SKM-1 treated with dmso at 0.1 percent for 144 hours (cell line): Measurements from ENCODE around the gene TPBGL.
A peak's percentile ranks its signal among the peaks of the same experiment; 100 is the strongest.
"Not testable (repeated sequence)": the region's sequence is repeated elsewhere in the genome, so short reads cannot be mapped to it uniquely, and the experiment has no call there.

ENCODE experiments used
- DNase-seq: peaks from one replicate; lab custom pipeline; 2025; ENCODE audit not compliant: unreplicated experiment; lab: John Stamatoyannopoulos, UW

Gene TPBGL

DNA sequence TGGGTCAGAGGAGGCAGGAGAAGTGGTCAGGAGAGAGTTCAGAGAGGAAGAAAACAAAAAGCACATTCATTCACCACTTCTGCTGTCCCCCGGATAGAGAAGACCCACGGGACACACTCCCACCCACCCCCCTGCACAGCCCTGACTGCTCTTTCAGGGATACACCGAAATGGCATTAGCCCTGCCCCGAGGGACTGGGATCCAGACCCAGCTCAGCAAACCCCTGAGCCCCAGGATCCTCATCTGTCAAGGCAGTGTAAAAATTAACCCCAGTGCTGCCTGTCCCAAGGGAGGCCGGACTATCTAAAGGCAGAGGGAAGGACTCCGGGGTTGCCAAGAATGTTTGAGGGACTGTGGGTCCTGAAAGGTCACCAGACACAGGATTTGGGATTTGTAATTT is 31.2 kb downstream of the TPBGL start:
- no peak for DNase-seq

DNA sequence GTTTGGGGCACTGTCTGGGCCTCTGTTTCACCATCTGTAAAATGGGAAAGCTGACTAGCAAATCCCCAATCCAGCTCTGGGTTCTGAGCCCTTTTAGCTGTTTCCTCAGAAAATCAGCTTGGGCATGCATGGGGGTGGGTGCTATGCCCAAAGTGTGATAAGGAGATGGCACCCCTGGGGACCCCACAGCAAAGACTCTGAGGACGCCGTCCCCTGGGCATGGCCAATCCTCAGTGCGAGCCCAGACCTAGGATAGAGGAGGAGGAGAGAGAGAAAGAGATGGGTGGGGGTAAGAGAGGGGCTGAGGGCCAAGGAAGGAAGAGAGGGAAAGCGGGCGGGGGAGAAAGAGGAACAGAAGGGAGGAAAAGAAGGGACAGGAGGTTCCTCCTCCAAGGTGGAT is 31.8 kb downstream of the TPBGL start:
- DNase-seq: no peak

DNA sequence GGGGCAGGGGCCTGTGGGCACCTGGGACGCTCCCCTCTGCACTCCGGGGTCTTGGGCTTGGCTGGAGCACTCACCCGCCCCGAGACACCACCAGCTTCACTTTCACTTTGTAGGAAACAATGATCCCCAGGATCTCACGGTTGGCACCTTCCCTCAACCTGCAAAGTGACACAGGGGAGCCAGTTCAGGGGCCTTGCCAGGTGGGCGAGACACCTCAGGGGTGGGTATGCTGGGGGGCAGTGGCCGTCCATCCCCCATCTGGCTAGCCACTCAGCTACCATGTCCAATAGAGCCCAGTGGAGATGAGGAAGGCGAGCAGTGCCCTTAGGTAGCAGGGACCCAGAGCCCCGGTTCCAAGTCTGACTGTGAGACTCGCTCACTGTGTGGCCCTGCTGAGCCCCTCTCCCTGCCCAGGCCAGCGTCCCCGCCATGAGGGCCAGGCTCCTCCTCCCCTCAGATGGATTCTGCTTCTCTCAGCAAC is 32.3 kb downstream of the TPBGL start:
- no peak for DNase-seq

DNA sequence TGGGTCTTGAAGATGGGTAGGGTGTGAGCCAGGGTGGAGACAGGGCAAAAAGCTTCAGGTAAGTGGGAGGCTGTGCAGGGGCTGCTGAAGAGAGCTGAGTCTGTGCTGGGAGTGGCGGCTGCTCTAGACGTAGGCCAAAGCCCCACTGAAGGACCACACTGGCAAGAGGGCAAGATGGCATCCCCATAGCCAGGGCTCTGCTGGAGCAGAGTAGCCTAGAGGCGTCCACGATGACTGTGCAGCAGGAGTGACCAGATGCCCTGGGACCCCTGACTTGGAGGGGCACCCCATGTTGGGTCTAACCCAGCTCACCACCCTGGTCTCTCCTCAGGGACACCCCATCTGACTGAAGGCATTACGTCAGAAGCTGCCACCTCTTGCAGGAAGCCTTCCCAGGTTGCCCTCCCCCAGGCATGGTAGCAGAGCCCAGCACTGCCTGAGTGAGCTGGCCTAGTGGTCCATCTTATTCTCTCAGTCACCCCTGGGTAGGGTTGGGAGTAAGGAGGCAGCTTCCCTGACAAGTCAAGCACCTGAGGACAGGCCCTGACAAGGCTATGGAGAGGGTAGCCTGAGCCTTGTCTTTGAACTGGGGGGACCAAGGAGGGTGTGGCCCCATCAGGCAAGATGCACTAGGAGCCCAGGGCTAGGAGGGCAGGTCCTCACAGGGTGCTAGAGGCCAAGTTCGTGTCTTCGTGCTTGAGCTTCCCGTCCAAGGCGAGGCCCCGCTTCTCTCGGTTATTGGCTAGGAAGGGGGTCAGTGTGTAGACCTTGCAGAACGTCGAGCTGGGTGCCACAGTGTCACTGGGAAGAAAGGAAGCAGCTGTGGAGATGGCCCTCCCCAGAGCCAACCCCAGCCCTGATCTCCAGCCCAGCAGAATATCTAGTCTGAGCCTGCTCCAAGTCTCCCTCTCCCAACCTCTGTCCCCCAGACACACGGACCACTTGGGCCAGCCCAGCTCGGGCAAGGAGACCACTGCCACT is 33.1 kb downstream of the TPBGL start:
- no peak for DNase-seq

DNA sequence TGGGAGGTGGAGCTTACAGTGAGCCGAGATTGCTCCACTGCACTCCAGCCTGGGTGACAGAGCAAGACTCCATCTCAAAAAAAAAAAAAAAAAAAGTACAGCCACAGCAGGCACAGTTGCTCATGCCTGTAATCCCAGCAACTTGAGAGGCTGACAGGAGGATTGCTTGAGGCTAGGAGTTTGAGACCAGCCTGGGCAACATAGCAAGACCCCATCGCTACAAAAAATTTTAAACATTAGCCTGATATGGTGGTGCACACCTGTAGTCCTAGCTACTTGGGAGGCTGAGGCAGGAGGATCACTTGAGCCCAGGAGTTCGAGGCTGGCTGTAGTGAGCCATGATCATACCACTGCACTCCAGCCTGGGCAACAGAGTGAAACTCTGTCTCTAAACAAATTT is 34.1 kb downstream of the TPBGL start:
- not testable (repeated sequence) for DNase-seq

DNA sequence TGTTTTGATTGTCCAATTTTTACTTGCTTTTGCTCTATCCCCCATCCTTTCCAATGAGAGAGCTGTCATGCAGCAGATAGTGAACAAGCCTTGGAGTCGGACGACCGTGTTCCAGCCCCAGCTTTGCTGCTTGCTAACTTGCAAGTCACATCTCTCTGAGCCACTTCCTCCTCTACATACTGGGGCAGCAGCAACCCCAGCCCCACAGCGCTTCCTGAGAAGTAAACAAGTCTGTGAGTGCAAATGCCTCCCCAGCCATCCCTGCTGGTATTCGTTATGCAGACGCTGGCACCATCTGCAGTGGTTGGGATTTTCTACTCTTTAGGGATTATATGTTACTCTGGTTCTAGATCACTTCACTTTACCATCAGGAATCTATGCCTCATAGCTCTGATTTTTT is 35.0 kb downstream of the TPBGL start:
- DNase-seq: no peak

DNA sequence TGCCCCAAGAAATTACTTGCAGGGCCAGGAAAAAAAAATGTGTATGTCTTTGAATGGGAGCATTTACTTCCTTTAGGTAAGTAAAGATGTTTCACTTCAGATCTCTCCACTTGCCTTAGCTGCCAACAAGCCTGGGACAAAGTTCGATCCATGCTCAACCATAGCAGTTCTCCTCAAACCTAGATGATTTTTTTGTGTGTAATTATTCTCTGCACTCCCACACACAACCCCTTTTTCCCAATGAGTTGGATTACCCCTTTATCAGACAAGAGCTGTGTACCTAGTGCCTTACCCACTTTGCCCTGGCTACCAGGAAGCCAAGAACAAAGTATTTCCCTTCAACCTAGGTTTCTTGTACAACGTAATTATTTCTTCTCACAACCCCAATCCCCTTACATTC is 35.6 kb downstream of the TPBGL start:
- DNase-seq: no peak

DNA sequence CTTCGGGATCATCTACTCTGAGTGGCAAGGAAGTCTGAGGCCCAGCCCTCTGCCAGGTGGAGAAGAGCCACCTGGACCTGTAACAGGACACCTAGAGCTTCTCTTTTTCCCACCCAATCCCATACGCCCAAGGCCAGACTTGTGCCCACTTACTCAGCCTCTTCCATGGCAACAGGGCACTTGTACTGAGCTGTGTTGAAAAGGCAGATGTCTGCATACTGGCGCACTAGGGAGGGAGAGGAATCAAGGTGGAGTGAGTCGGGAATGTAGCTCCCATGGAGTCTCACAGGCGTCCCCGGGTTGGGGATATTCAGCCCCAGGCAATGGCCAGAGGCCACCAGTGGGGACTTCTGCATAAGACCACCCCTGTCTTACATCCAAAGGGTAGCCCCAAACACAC is 36.1 kb downstream of the TPBGL start:
- no peak for DNase-seq

DNA sequence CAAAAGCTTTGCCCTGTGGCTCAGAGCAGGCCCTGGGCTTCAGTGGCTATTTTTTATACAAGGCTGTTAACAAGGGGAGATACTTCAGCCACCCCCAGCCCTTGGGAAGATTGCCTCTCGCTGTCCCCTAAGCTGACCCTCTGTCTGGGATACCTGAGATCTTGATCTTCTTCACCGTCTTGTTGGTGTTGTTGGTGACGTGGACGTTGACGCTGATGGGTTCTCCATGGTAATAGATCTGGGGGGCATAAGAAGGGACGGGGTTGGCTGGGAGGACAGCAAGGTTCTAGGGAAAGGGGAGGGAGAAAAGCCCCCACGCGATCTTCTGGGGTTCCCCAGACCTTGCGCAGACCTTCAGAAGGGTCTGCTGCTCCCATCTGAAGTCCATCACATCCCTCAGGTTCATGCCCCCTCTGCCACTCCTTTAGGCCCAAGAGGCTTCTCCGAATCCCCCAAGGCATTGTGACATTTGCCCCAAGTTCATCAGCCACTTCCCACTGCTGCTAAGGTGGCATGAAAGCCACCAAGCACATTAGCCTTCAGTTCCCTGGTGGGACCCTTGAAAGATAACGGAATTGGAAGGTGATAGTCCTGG is 36.7 kb downstream of the TPBGL start:
- no peak for DNase-seq

DNA sequence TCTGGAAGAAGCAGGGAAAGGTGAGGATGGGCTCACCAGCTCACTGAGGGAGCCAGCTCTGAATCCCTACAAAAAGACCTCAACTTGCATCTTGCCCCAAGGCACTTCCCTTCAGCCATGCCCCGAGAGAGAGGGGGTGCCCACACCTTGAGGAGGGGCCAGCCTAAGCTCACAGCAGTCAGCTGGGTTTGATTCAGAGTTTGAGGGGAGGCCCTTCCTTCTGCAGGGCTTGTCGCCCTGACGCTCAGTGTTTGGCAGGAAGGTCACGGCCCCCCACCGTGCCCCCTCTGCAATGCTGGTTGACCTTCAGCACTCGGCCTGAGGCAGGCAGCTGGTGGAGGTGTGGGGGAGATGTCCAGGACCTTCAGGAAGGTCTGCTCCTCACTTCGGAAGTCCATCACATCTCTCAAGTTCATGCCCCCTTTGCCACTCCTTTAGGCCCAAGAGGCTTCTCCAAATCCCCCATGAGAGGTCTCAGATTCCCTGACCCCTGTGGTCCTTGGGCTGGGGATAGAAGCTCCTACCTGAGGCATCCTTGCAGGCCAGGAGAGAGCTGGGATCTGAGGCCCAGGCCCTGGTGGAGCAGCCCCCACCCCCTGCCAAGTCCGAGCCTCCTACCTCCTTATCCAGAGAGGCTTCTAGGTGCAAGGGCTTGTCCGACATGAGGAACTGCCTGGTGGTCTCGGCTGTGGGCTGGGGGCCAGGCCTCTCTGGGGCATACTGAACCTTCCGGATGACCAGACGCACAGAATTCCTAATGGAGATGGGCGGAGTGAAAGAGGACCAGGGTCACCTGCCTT is 37.6 kb downstream of the TPBGL start:
- no peak for DNase-seq

DNA sequence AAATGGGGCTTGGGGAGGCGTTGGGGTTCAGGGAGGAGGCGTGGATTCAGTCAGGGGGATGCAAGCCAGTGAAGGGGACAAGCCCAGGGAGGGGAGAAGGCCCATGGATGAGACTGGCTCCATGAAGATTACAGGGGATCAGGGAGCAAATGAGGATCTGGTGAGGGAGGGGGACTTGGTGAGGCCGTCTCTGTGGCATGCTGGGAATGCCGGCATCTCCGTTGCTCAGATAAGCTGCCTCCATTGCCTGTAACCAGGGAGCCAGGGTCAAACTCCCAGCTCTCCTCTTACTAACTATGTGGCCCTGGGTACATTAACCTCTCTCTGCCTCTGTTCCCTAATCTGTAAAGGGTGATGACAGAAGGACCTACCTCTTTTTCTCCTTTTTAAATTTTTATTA is 38.7 kb downstream of the TPBGL start:
- DNase-seq: no peak

DNA sequence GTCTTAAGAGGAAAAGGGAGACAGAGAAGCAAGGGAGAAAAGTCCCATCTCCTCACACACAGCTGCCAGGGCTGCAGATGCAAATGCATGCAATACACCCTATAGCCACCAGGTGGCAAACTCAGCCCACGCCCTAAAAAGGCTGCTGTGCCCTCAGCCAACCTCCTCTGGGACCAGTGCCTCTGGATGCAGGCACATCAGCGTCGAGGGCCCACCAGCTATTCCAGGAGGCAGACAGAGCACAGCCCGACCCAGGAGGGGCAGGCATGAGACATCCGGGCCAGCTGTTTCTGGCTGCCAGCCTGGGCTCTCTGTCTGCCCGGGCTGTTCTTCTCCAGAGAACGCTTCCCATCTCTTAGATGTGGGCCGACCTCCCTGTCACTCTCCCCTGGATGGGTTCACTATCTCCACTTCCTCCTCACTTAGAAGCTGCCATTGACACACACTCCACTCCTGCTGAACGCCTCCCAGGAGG is 39.7 kb downstream of the TPBGL start:
- DNase-seq: peak; percentile 67

DNA sequence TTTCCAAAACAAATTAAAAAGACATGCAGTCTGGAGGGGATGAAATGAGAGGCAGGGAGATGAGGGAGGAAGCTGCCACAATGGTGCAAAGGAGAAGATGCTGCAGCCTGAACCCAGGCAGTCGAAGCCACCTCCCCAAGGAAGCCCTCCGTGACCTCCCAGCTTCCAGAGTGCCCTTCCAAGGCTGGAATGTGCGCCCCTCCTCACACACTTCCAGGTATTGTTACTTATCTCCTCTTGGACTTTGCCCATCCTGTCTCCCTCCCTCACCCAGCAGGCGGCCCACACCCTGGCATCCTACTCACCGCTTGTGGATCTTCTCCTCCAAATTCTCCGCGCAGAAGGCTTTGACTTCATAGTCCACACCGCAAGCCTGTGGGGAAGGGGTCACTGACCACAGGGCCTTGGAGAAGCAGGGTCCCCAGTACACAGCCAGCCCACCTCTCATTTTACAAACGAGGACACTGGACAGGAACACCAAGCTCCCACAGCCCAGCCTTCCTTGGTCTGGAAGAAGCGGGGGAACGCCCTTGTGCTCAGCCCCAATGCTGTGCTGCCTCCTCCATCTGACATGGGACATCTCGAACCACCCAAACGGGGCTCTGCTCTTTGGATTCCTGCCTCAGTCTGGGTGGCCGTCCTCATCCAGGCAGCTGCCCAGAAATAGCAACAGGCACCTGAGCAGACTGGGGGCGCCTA is 40.3 kb downstream of the TPBGL start:
- DNase-seq: no peak

DNA sequence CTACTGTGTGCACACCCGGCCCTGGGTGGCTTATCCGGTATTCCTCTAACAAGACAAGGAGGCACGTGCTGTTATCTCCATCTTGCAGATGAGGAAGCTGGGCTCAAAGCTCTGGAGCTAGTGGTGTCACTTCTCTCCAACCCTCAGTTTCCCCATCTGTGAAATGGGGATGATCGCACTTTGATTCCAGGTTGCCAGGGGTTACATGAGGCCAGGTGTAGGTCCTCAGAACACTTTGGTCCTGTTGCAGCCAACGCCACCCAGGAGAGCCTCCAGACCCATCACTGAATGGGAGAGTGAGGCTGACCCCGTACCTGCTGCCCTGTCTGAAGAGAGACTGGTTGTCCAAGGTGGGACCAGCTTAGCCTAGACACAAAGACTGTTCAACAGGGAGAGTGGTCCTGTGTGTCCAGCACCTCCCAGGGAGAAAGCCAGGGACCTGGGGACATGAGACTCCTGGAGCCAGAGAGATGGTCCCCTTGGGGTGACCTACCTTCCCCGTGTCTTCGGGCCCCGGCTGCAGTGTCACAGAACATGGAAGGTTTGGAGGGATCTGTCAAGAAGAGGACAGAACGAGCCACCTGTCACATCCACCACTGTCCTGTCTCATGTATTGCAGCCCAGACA is 41.0 kb downstream of the TPBGL start:
- no peak for DNase-seq

DNA sequence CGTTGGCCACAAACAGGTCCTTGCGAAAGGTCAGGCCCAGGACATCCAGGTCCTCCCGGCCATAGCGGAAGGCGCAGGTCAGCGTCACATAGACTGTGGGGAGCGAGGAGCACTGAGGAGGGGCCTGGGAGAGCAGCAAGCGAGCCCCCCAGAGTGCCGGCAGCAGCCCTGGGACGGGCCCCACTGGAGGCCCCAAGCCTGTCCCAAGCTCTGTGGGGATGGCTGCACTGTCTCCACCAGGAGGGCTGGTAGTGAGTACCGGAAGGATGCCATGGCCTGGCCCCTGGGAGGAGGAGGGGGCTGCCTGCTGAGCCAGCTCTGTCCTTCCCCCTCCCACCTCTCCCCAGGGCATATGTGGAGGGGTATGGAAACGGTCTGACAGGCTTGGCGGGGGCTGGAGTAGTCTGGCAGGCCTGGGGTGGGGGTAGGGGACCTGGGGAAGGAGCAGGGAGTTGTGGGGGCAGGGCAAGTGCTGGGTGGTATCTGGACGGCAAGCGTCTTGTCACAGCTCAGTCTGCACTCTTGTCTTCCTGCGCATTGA is 42.9 kb downstream of the TPBGL start:
- no peak for DNase-seq

DNA sequence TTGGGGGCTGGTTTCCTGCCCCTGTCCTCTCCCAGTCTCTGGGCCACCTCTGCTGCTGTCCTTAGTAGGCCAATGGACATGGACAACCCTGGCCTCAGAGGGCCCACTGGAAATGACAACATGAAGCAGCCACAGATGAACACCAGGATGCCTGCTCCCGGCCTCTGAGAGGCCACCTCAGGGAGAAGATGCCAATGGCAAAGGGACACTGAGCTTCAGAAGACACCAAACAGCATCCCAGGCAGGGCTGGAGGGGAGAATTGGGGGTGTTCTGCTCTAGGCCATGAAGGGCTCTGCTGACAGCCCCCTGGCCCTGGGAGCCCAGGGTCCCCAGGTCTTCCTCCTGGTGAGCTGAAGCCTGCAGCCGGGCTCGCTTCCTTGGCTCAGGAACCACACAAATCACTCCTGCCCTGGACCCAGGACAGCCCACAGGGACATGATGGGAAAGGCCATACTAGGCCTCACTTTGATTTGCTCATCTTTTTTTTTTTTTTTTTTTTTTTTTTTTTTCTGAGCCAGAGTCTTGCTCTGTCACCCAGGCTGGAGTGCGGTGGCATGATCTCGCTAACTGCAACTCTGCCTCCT is 45.3 kb downstream of the TPBGL start:
- no peak for DNase-seq

DNA sequence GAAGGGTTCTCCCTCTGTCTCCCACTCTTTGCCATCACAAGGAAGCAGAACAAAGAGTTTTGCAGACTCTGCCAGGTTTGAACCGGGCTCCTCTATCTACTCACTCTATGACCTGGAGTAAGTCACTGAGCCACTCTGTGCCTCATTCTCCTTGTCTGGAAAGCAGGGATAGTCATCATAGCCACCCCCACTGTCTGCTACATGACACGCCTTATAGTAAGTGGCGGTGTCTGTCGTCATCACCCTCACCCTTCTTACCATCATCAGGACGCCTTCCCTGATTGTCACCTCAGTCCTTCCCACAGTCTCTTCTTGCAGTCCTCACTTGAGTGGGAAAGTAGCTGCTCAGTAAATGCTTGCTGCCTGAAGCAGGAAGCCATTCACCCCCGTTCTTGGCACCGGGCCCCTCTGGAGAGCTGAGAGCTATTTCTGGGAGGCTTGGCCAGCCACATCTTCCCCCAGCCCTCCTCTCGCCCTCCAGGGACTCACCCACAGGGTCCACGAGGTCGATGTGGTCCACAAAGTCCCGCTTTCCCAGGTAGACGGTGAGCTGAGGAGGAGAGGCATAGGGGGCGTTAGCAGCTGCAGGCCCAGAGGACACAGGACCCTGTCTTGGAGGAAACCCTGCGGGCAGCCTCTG is 46.4 kb downstream of the TPBGL start:
- DNase-seq: no peak

DNA sequence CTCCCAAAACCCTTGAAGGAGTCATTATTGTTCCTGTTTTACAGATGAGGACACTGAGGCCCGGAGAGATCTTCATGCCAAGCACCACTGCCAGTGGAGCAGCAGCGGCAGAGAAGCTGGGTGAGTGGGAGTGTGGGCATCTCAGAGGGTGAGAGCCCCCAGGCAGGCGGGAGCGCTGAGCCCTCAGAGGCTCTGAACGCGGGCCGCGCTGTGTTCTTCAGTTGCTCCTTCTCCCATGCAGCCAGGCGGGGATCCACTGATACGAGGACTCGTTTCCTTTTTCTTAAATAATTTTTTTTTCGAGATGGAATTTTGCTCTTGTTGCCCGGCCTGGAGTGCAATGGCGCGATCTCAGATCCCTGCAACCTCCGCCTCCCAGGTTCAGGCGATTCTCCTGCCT is 47.0 kb downstream of the TPBGL start:
- DNase-seq: no peak

DNA sequence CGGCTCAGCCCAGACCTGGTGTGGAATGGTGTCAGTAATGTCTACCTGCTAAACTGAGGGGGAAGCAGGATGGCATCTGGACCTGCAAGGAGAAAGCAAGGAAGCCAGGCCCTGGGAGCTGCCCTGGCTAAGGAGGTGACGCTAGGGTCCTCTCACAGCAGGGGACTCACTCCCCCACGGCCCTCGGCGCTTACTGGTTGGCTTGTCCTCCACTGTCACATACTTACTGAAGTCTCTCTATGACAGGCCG is 48.9 kb downstream of the TPBGL start:
- DNase-seq: no peak

DNA sequence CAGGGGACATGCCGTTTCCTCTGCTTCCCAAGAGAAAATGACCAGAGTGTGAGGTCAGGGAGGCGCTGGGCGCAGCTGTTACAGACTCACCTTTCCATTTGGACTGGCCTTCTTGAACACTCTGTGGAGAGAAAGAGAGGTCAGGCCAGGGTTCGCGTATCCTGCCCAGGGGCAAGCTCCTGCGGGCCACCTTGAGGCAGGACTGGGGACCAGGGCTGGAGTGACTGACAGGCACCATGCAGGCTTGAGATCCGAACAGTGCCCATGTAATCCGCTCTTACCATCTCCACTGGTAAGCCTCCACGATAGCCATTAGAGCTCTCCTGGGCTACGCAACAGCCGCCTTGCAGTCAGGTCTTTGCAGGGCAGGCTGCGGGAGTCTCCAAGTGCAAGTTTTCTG is 49.3 kb downstream of the TPBGL start:
- no peak for DNase-seq
